ENCODE measurements around the gene KLF5.

The KLF5 gene

GRCh38 chr13:73058736-73059459 is at the start of gene KLF5:
Gene KLF5 (plus strand): TSS chr13:73059005. CDS start chr13:73059328, 323 bp downstream.
- no peaks in the 10 kb centered on the region for H3K4me1 ChIP-seq (ENCODE audit: insufficient read depth, insufficient read length)
- H3K27me3 ChIP-seq (ENCODE audit: insufficient read depth, insufficient read length), result peaks cover 39% of the 10 kb centered on the region
- H3K4me3 ChIP-seq (ENCODE audit: insufficient read length, low read depth), result peak within 1 kb of the TSS; percentile 71
- no peak for TF ChIP-seq SUZ12 (IDR thresholded peaks at IDR 0.05; ENCODE audit: extremely low read depth, insufficient read depth, insufficient read length)
- no peak for TF ChIP-seq ZNF274 (IDR thresholded peaks at IDR 0.05; ENCODE audit: low read depth, low read length)
- no peak for TF ChIP-seq YY1 (IDR thresholded peaks at IDR 0.05; ENCODE audit: insufficient read depth, insufficient read length)
- H3K36me3 ChIP-seq (ENCODE audit: insufficient read depth, insufficient read length, low read length), result peaks cover 15% of the 10 kb centered on the region
- no peaks in the 10 kb centered on the region for H3K9me3 ChIP-seq (ENCODE audit: insufficient read depth, low read length)
- peak within 1 kb of the TSS; percentile 76 for H3K9ac ChIP-seq (ENCODE audit: insufficient read length, low read depth)
- peak; percentile 90 for DNase-seq (ENCODE audit: low read depth, low spot score)

DNA sequence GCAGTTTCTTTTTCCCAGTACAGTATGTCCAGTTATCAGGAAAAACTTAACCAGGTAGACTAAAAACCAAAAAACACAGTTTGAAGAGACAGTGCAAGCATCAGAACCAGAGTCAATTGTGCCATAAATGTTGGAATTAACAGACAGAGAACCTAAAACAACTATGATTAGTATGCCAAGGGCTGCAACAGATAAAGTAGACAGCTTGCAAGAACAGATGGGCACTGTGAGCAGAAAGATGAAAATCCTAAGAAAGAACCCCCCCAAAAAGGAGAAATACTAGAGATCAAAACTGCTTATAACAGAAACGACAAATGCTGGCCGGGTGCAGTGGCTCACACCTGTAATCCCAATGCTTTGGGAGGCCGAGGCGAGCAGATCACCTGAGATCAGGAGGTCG is 47.1 kb upstream of the KLF5 start:
- TF ChIP-seq YY1 (IDR thresholded peaks at IDR 0.05; ENCODE audit: insufficient read depth, insufficient read length), result no peak
- no peak for TF ChIP-seq ZNF274 (IDR thresholded peaks at IDR 0.05; ENCODE audit: low read depth, low read length)
- no peak for TF ChIP-seq SUZ12 (IDR thresholded peaks at IDR 0.05; ENCODE audit: extremely low read depth, insufficient read depth, insufficient read length)
- no peak for DNase-seq (ENCODE audit: low read depth, low spot score)
- Histone ChIP-seq H3K27me3 (ENCODE audit: insufficient read depth, insufficient read length) (no peaks in the 10 kb centered on the region), H3K4me3 (ENCODE audit: insufficient read length, low read depth) (no peak overlapping the region), H3K9ac (ENCODE audit: insufficient read length, low read depth) (no peak overlapping the region), H3K36me3 (ENCODE audit: insufficient read depth, insufficient read length, low read length) (no peaks in the 10 kb centered on the region), H3K4me1 (ENCODE audit: insufficient read depth, insufficient read length) (no peaks in the 10 kb centered on the region), H3K9me3 (ENCODE audit: insufficient read depth, low read length) (no peaks in the 10 kb centered on the region)

GRCh38 chr13:73015805-73016204 is 43.0 kb upstream of the KLF5 start:
- H3K4me3 ChIP-seq (ENCODE audit: insufficient read length, low read depth), result no peak overlapping the region
- TF ChIP-seq SUZ12 (IDR thresholded peaks at IDR 0.05; ENCODE audit: extremely low read depth, insufficient read depth, insufficient read length) (no peak), YY1 (IDR thresholded peaks at IDR 0.05; ENCODE audit: insufficient read depth, insufficient read length) (no peak), ZNF274 (IDR thresholded peaks at IDR 0.05; ENCODE audit: low read depth, low read length) (no peak)
- H3K36me3 ChIP-seq (ENCODE audit: insufficient read depth, insufficient read length, low read length), result no peaks in the 10 kb centered on the region
- DNase-seq (ENCODE audit: low read depth, low spot score), result no peak
- no peaks in the 10 kb centered on the region for H3K9me3 ChIP-seq (ENCODE audit: insufficient read depth, low read length)
- H3K9ac ChIP-seq (ENCODE audit: insufficient read length, low read depth), result no peak overlapping the region
- no peaks in the 10 kb centered on the region for H3K4me1 ChIP-seq (ENCODE audit: insufficient read depth, insufficient read length)
- no peaks in the 10 kb centered on the region for H3K27me3 ChIP-seq (ENCODE audit: insufficient read depth, insufficient read length)

- Histone ChIP-seq H3K4me1 (ENCODE audit: insufficient read depth, insufficient read length) (no peaks in the 10 kb centered on the region), H3K4me3 (ENCODE audit: insufficient read length, low read depth) (no peak overlapping the region), H3K9me3 (ENCODE audit: insufficient read depth, low read length) (no peaks in the 10 kb centered on the region), H3K27me3 (ENCODE audit: insufficient read depth, insufficient read length) (no peaks in the 10 kb centered on the region), H3K36me3 (ENCODE audit: insufficient read depth, insufficient read length, low read length) (no peaks in the 10 kb centered on the region), H3K9ac (ENCODE audit: insufficient read length, low read depth) (no peak overlapping the region)
- DNase-seq (ENCODE audit: low read depth, low spot score), result no peak
- TF ChIP-seq SUZ12 (IDR thresholded peaks at IDR 0.05; ENCODE audit: extremely low read depth, insufficient read depth, insufficient read length) (no peak), ZNF274 (IDR thresholded peaks at IDR 0.05; ENCODE audit: low read depth, low read length) (no peak), YY1 (IDR thresholded peaks at IDR 0.05; ENCODE audit: insufficient read depth, insufficient read length) (no peak)
Measured at GRCh38 chr13:73018336-73018735, 40.5 kb upstream of the KLF5 start.

DNA sequence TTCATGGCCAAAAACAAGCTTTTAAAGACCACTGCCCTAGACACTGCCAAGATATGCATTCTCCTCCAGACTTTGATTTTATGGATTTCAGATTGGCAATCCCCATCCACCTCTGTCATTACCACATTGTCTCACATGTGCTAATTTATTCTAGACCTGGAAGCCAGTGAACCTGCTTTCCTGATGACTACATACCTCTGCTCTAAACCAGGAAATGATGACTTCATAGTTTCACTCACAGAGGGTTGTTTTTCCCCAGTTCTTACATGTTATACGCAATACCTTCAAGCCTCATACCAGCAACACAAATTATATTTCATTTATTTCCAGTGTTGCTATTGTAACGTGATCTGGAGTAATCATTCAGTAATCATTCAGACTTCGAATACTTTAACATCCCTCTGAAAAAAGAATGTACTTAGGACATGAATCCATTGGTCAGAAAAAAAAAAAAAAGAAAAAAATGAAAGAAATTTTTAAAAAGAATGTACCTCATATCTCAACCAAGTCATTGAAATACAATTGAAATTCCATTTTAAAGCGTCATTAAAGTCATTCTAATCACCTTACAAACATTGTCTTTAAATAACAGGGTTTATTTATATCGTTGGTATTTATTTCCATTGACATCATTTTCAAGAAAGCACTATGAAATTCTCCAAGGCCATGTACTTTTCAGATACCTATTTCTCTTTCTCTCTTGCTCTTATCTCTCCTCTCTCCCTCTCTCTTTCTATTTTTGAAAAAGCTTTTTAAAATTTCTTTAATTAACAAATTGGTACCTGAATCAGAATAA is 33.4 kb upstream of the KLF5 start:
- no peak for DNase-seq (ENCODE audit: low read depth, low spot score)
- TF ChIP-seq SUZ12 (IDR thresholded peaks at IDR 0.05; ENCODE audit: extremely low read depth, insufficient read depth, insufficient read length), result no peak
- TF ChIP-seq ZNF274 (IDR thresholded peaks at IDR 0.05; ENCODE audit: low read depth, low read length), result no peak
- TF ChIP-seq YY1 (IDR thresholded peaks at IDR 0.05; ENCODE audit: insufficient read depth, insufficient read length), result no peak

DNA sequence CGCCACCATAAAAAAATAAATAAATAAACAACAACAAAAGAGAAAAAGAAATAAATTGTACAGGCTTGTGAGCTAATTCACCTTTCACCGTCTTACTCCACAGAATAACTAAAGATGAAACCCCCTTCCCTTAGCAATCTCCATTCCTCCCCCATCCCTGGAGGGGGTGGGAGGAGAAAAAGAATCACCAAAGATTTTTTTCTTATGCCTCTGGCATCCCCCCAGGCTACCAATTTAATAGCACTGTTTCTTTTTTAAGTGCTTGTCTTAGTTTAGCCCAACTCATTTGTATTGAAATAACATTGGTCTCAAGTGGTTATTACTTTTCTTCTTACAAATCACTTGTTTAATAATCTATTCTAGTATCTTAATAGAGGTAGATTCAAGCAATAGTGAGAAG is 23.9 kb upstream of the KLF5 start:
- Histone ChIP-seq H3K27me3 (ENCODE audit: insufficient read depth, insufficient read length) (no peaks in the 10 kb centered on the region), H3K9me3 (ENCODE audit: insufficient read depth, low read length) (no peaks in the 10 kb centered on the region), H3K4me3 (ENCODE audit: insufficient read length, low read depth) (no peak overlapping the region), H3K36me3 (ENCODE audit: insufficient read depth, insufficient read length, low read length) (no peaks in the 10 kb centered on the region), H3K4me1 (ENCODE audit: insufficient read depth, insufficient read length) (no peaks in the 10 kb centered on the region), H3K9ac (ENCODE audit: insufficient read length, low read depth) (no peak overlapping the region)
- DNase-seq (ENCODE audit: low read depth, low spot score), result no peak
- no peak for TF ChIP-seq YY1 (IDR thresholded peaks at IDR 0.05; ENCODE audit: insufficient read depth, insufficient read length)
- no peak for TF ChIP-seq ZNF274 (IDR thresholded peaks at IDR 0.05; ENCODE audit: low read depth, low read length)
- no peak for TF ChIP-seq SUZ12 (IDR thresholded peaks at IDR 0.05; ENCODE audit: extremely low read depth, insufficient read depth, insufficient read length)

More for the DNA sequence above, 33.4 kb upstream of the KLF5 start:
- Histone ChIP-seq H3K4me1 (ENCODE audit: insufficient read depth, insufficient read length) (no peaks in the 10 kb centered on the region), H3K36me3 (ENCODE audit: insufficient read depth, insufficient read length, low read length) (no peaks in the 10 kb centered on the region), H3K9me3 (ENCODE audit: insufficient read depth, low read length) (no peaks in the 10 kb centered on the region), H3K4me3 (ENCODE audit: insufficient read length, low read depth) (no peak overlapping the region), H3K27me3 (ENCODE audit: insufficient read depth, insufficient read length) (no peaks in the 10 kb centered on the region), H3K9ac (ENCODE audit: insufficient read length, low read depth) (no peak overlapping the region)

- Histone ChIP-seq H3K4me3 (ENCODE audit: insufficient read length, low read depth) (no peak overlapping the region), H3K9ac (ENCODE audit: insufficient read length, low read depth) (no peak overlapping the region), H3K9me3 (ENCODE audit: insufficient read depth, low read length) (no peaks in the 10 kb centered on the region), H3K27me3 (ENCODE audit: insufficient read depth, insufficient read length) (no peaks in the 10 kb centered on the region), H3K4me1 (ENCODE audit: insufficient read depth, insufficient read length) (no peaks in the 10 kb centered on the region), H3K36me3 (ENCODE audit: insufficient read depth, insufficient read length, low read length) (no peaks in the 10 kb centered on the region)
- TF ChIP-seq SUZ12 (IDR thresholded peaks at IDR 0.05; ENCODE audit: extremely low read depth, insufficient read depth, insufficient read length) (no peak), YY1 (IDR thresholded peaks at IDR 0.05; ENCODE audit: insufficient read depth, insufficient read length) (no peak), ZNF274 (IDR thresholded peaks at IDR 0.05; ENCODE audit: low read depth, low read length) (no peak)
- DNase-seq (ENCODE audit: low read depth, low spot score), result no peak
Measured at GRCh38 chr13:73035660-73036059, 23.1 kb upstream of the KLF5 start.
